ENCODE results near the gene EMP1. TPM values are rescaled to one million over a fixed set of nuclear protein-coding genes. Genes with fewer than 3 reads are reported as not detected.

The EMP1 gene
- total and polyA plus RNA-seq, 2 of the 8 experiments (the other 6 are each of a cell fraction or from before 2014, with no cell fraction given): 0.17 to 0.65 TPM

- Histone ChIP-seq H2BK5ac (ENCODE audit: low read depth, low read length) (no peak overlapping the region), H3K27ac (ENCODE audit: low read depth, low read length) (no peak overlapping the region), H3K23me2 (ENCODE audit: low read depth, low read length) (no peaks in the 10 kb centered on the region), H3K4me2 (ENCODE audit: insufficient read depth in 1 of 2, low read depth in 2 of 2, low read length in 2 of 2) (peak overlapping the region in 1 of 2 experiments; percentile 13; a peak in 1 of 4 replicates), H3K79me2 (ENCODE audit: control insufficient read depth in 1 of 2, insufficient read depth in 2 of 2, low read length in 2 of 2) (no peaks in the 10 kb centered on the region), H4K8ac (ENCODE audit: extremely low read depth, insufficient read depth, low read length) (no peak overlapping the region), H3K4me3 (ENCODE audit: extremely low read depth in 1 of 4, insufficient read depth in 2 of 4, low read depth in 3 of 4, low read length in 4 of 4) (no peak overlapping the region), H3K23ac (ENCODE audit: insufficient read length) (no peak overlapping the region), H2BK12ac (ENCODE audit: low read depth, low read length) (peak overlapping the region; percentile 30; the same call in 1 of the 2 replicates), H3K56ac (replicated peaks; ENCODE audit: insufficient read length, low read depth, low read length) (no peak overlapping the region), H4K5ac (ENCODE audit: insufficient read length, low read depth, low read length) (no peak overlapping the region), H4K91ac (replicated peaks; ENCODE audit: insufficient read length, low read length) (no peak overlapping the region), H3K4me1 (replicated peaks in 1 of 4; ENCODE audit: control insufficient read depth in 3 of 4, insufficient read depth in 4 of 4, low read length in 3 of 4) (peaks cover 4 to 16% (median 13%) of the 10 kb centered on the region in 4 experiments), H3K9me3 (ENCODE audit: insufficient read depth in 2 of 2, low read depth in 1 of 2, low read length in 1 of 2) (no peaks in the 10 kb centered on the region), H3K14ac (ENCODE audit: insufficient read length) (no peak overlapping the region), H4K20me1 (replicated peaks in 1 of 2; ENCODE audit: control insufficient read depth in 1 of 2, insufficient read depth in 2 of 2, low read length in 2 of 2) (no peaks in the 10 kb centered on the region), H2BK15ac (ENCODE audit: low read length) (no peak overlapping the region), H3K79me1 (ENCODE audit: low read depth, low read length) (no peaks in the 10 kb centered on the region), H3K18ac (ENCODE audit: extremely low read depth, low read length) (no peak overlapping the region), H2AK5ac (ENCODE audit: low read depth, low read length) (no peak overlapping the region), H3K27me3 (replicated peaks in 1 of 4; ENCODE audit: control insufficient read depth in 3 of 4, extremely low read depth in 1 of 4, insufficient read depth in 3 of 4, low read length in 3 of 4) (no peaks in the 10 kb centered on the region; a peak in 1 of 7 replicates), H3K4ac (replicated peaks; ENCODE audit: insufficient read length, low read depth, low read length) (no peak overlapping the region), H2BK20ac (ENCODE audit: low read length) (0 out of 2 replicates have a peak overlapping the region, but pooled peaks have one; percentile 16), H3K9ac (replicated peaks in 1 of 4; ENCODE audit: extremely low read depth in 1 of 4, low read depth in 3 of 4, low read length in 3 of 4) (no peak overlapping the region), H3K36me3 (ENCODE audit: control insufficient read depth in 2 of 4, insufficient read depth in 4 of 4, low read length in 3 of 4) (no peaks in the 10 kb centered on the region), H2BK120ac (replicated peaks; ENCODE audit: low read depth, low read length) (no peak overlapping the region), H2AFZ (ENCODE audit: low read length) (peak overlapping the region; percentile 17; the same call in 1 of the 2 replicates)
- FAIRE-seq: no peak
- DNase-seq (ENCODE audit: low read depth in 1 of 2, low spot score in 2 of 2): peak in 1 of 2 experiments; percentile 44
- 91% methylated on average over 12 of the region's 12 CpGs; no CpG with 5 or more reads in 1 of the 2 experiments for WGBS, 2 experiments (ENCODE audit: extremely low coverage in 1 of 2, insufficient coverage in 1 of 2, insufficient read length in 1 of 2, insufficient replicate concordance in 2 of 2, low coverage in 1 of 2, low lambda C conversion rate in 2 of 2, missing lambda C conversion rate in 1 of 2)
- ChIA-PET CTCF (ENCODE audit: partially characterized antibody) (interaction anchor here (0.9 to 2.2 kb wide), 9 partner anchors 8 to 198 kb away, joined by 3 to 6 read pairs (median 3); partner anchors contain the start of gene GSG1), POLR2A (ENCODE audit: partially characterized antibody) (interaction anchor here (1.4 kb wide), 1 partner anchor 57 kb away, joined by 3 read pairs; no protein-coding TSS in a partner anchor)
- TF ChIP-seq RBBP5 (IDR thresholded peaks at IDR 0.05; ENCODE audit: borderline replicate concordance, low read depth, low read length) (no peak), TEAD4 (IDR thresholded peaks at IDR 0.05; ENCODE audit: low read depth, low read length) (no peak), SP4 (IDR thresholded peaks at IDR 0.05; ENCODE audit: low read length) (no peak), POLR2A (IDR thresholded peaks at IDR 0.05; ENCODE audit: control extremely low read depth in 1 of 2, low read depth in 2 of 2, low read length in 2 of 2) (no peak), RXRA (IDR thresholded peaks at IDR 0.05; ENCODE audit: insufficient read depth, low read depth, low read length) (no peak), MAX (IDR thresholded peaks at IDR 0.05) (no peak), RNF2 (IDR thresholded peaks at IDR 0.05; ENCODE audit: borderline replicate concordance, low read depth, low read length, missing control alignments, poor library complexity, severe bottlenecking) (no peak), EP300 (IDR thresholded peaks at IDR 0.05; ENCODE audit: borderline replicate concordance in 1 of 2, low read depth in 2 of 2, low read length in 2 of 2) (no peak), ASH2L (IDR thresholded peaks at IDR 0.05; ENCODE audit: low read length) (no peak), TBP (IDR thresholded peaks at IDR 0.05; ENCODE audit: low read depth, low read length) (no peak), POLR2AphosphoS5 (IDR thresholded peaks at IDR 0.05; ENCODE audit: low read depth, low read length) (no peak)
Measured at GRCh38 chr12:13173012-13173932, 23.3 kb upstream of the EMP1 start.

Measured in H1 (cell line).